ENCODE measurements around the gene S1PR5.
"Not testable (repeated sequence)": the region's sequence is repeated elsewhere in the genome, so short reads cannot be mapped to it uniquely, and the experiment has no call there.

The S1PR5 gene

GRCh38 chr19:10517361-10517759 lies at the start of gene S1PR5:
Gene S1PR5 (minus strand): TSS chr19:10517447. CDS start chr19:10515011, 2,436 bp downstream.
- DNase-seq = no peak

DNA sequence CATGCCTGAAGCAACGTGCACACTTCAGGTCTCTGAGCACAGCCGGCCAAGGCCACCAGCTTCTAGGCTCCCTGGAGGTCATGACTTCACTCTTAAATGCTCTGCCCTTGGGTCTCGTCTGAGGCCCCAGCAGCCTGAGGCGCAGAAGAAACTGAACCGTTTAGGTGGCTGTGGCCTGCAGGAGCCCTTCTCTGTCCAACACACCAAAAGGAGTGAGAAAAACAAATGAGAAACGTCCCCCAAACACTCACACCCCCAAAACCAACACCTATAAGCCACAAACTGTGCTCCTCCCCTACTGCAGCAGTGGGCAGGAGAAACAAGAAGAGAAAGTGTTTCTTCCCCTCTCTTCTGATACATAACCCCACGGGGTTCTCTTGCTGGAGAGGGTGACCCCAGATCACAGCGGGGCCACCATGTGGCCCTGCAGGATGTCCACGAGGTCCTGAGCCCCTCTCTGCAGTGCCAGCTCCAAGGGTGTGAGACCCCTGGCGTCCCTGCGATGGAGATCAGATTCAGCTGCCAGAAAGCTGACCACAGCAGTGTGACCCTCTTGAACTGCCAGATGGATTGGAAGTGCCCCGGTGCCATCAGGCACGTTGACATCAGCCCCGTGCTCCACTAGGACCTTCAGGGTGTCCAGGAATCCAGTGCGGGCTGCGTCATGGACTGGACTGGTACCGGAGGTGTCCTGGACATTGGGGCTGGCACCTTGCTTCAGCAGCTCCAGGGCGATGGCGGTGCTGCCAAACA lies 49.6 kb upstream of the S1PR5 start:
- no peak for DNase-seq

DNA sequence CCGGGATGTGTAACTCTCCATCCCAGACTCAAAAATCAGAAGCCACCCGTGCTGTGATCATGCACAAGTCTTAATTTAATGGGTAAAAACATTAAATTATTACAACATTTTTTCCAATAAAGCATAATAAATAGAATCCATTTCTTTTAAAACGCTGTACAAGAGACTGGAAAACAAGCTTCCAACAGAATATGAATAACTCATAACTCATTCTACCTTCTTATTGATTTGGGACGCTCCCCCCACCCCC lies 49.1 kb upstream of the S1PR5 start:
- DNase-seq = no peak

GRCh38 chr19:10565567-10566407 lies 48.5 kb upstream of the S1PR5 start, which contains the start of gene KRI1:
Gene KRI1 (minus strand): TSS chr19:10566010. CDS start chr19:10565999, 11 bp downstream.
- DNase-seq = peak; percentile 89

DNA sequence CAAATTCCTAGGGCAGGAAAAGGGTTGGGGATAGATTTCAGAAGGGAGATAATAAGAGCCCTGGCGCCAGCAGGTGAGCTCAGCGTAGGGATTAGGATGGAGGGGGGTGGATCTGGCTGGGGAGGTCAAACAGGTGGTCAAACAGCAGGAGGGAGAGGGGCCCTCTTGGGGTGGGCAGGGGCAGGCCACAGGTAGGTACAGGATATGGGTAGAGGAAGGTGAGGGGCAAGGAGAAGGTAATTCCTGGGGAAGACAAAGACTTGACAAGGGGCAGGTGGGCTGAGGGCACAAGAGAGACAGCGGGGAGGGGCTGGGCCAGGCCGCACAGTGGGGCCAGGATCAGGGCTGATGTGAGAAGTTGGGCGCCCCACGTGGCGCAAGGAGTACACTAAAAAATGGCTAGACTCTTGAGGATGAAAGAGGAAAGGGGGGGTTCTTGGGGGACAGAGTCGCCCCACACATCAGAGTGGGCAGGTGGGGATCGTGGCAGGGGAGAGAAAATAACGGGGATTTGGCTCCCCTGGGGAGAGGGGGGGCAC lies 47.9 kb upstream of the S1PR5 start:
- no peak for DNase-seq

DNA sequence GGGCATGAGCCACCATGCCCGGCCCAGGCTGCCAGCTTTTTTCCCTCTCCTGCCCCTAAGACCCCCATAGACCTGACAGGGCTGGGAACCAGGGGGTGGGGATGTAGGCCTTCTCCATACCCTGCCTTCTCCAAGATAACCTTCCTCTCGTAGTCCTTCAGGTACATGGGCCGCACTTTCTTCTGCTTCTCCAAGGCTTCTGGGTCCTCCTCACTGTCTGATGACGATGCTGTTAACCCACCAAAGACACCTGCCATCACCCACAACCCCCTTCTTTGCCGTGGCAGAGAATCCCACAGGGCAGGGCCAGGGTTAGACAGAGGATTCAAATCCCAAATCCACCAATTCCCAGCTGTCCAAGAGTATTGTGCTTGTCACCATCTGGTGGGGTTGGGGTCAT lies 45.4 kb upstream of the S1PR5 start:
- DNase-seq = no peak

GRCh38 chr19:10560154-10560553 lies 42.9 kb upstream of the S1PR5 start:
- DNase-seq = no peak

DNA sequence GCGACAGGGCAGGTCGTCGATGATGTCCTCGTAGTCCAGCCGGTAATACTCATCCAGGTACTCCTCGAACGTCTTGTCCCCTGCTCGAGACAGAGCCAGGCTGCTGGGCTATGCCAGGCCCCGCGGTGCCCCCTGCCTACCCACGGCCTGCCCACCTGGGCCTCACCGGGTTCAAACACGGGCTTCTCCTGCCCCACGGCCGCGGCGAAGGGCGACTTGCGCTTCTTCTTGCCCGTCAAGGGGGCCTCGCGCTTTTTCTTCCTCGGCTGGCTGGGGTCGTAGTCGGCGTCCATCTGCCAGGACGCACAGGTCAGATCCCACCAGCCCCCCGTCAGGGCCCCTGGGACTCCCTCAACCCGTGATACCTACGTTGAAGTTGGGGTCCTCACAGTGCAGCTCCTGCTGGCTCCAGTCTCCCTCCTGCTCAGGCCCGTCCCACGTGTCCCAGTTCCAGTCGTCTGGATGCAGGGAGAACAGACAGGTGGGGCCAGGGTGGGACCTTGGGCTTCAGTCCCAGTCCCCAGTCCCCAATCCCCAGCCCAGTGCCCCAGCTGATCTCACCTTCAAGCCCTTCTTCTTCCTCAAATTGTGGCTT lies 40.5 kb upstream of the S1PR5 start:
- no peak for DNase-seq

GRCh38 chr19:10555610-10555973 lies 38.3 kb upstream of the S1PR5 start:
- no peak for DNase-seq

DNA sequence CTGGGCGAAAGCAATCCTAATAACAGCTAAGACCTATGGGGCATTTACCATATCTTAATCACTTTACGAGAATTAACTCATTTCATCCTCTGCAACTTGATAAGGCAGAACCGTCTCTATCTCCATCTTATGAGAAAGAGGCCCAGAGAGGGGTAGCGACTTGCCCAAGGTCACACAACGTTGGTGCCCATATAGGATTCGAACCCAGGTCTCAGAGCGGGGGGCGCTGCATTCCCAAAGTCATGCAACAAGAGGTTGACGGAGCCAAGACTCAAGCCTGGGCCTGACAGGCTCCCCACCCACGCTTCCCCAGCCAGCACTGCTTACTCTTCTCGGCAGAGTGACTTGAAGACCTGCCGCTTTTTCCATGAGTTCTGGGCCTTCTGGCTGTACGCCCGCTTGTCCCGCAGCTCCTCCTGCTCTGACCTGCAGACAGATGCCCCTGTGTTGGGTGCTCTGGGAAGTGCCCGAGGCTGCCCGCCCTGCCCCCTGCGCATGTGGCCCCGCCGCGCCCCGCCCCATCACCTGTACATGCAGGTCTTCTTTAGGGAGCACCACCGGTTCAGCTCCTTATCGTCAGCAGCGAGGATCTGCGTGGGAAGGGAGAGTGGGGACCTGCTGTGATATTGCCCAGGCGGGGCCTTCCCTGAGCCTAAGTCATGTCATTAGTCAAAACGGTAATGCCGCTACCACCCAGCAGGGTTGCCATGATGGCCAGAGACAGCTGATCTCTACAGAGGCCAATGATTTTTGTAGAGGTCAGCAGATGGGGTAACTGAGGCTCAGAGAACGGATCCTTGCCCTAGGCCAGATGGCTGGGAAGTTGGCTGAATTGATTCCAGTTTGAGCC lies 37.7 kb upstream of the S1PR5 start:
- DNase-seq = no peak

DNA sequence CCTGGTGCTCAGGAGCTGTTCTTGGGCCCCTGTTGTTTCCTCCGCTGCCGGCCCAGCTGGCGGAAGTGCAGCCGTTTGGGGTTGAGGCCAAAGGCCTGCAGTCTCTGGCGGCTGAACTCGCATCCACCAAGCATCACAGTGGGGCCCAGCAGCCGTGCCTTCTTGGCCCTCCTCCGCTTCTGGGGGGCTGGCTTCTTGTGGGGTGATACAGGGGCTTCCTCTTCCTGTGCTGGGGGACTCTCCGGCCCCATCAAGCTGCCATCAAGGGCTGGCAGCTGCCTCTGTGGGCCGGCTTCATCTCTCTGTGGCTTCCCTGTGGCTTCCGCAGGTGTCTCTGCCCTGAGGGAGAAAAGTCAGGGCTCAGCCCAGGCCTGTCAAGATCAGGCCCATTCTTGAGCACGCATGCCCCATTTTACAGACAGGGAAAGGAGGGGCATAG lies 36.7 kb upstream of the S1PR5 start:
- DNase-seq = no peak

DNA sequence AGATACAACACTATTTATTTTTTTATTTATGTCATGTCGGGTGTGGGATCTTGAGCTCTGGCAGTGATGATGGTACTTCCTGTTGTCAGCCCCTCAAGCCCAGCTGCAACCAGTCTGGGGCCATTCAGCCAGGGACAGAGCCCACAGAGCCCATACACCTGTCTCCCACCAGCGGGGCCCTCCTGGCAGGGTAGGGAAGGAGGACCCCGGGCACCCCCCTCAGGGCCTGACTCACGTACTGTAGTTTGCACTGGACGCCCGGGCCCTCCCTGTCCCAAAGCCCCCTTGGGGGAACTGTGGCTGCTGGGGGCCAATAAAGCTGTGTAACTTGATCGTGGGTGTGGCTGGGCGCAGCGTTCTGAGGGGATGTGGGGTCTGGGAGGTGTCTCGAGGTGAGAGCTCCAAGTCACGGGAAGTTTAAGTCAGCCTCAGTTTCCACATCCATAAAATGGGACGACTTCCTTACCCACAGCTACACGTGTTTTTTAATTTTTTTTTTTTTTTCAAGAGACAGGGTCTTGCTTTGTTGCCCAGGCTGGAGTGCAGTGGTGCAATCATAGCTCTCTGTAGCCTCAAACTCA lies 35.9 kb upstream of the S1PR5 start:
- no peak for DNase-seq

DNA sequence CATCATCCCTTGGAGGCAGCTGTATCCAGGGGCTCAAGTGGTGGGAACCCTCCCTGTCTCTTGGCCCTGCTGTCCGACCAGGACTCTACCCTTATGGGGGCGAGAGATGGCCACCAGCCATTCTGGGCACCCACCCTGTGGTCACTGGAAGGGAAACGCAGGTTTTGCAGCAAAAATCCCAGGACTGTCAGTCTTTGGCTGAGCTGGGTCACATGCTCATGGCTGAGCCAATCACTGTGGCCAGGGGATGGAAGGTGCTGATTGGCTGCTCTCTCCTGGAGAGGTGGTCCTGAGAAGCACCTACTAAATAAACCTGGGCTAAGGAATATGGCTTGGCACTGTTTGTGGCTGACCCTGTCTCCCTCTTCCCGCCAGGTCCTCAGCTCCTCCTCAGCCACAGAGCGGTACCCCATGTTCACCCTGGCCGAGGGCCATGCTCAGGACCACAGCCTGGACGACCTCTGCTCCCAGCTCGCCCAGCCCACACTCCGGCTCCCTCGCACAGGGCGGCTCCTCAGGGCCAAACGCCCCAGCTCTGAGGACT lies 35.3 kb upstream of the S1PR5 start:
- DNase-seq = no peak

DNA sequence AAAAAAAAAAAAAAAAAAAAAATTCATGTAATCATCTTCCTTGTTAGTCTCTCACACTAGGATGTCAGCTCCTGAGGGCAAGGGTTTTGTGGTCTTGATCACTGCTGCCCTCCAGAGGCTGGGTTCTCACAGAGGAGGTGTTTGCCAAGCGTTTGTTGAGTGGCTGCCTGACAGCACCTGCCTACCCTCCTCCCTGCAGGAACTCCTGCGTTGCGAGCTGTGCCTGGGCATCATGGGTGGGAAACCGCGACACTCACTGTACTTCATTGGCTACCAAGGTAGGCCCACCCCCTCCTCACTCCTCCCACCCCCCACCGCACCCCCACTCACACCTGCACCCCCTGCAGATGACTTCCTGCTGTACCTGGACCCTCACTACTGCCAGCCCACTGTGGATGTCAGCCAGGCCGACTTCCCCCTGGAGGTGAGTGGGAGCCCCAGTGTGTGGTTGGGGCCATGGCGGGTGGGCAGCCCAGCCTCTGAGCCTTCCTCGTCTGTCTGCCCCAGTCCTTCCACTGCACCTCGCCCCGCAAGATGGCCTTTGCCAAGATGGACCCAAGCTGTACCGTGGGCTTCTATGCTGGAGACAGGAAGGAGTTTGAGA lies 34.6 kb upstream of the S1PR5 start:
- no peak for DNase-seq

GRCh38 chr19:10551006-10551405 lies 33.8 kb upstream of the S1PR5 start:
- not testable (repeated sequence) for DNase-seq

- DNase-seq = no peak
Observed at GRCh38 chr19:10550336-10550735, 33.1 kb upstream of the S1PR5 start.

DNA sequence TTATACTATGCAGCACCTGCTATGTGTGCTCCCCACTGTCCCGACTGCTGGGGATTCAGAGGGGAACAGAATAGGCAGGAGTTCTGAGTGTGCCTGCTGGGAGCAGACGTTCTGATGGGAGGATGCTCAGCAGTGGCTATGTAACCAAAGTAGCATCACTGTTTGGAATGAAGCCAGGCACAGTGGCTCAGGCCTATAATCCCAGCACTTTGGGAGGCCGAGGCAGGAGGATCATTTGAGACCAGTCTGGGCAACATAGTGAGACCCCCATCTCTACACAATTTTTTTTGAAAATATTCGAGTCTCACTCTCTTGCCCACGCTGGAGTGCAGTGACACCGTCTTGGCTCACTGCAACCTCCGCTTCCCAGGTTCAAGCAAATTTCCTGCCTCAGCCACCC lies 32.5 kb upstream of the S1PR5 start:
- DNase-seq = no peak

GRCh38 chr19:10548746-10549276 lies 31.6 kb upstream of the S1PR5 start:
- DNase-seq = no peak

DNA sequence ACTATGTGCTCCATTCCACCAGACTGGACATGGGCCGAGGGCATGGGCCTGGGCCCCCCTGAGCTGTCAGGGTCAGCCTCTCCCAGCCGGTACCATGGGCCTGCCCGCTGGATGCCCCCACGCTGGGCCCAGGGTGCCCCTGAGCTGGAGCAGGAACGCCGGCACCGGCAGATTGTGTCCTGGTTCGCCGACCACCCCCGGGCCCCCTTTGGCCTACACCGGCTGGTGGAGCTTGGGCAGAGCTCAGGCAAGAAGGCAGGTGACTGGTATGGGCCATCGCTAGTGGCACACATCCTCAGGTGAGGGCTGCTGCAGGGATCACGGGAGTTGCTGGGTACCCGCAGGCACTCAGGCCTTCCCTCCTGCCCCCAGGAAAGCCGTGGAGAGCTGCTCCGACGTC lies 29.6 kb upstream of the S1PR5 start:
- DNase-seq = no peak

DNA sequence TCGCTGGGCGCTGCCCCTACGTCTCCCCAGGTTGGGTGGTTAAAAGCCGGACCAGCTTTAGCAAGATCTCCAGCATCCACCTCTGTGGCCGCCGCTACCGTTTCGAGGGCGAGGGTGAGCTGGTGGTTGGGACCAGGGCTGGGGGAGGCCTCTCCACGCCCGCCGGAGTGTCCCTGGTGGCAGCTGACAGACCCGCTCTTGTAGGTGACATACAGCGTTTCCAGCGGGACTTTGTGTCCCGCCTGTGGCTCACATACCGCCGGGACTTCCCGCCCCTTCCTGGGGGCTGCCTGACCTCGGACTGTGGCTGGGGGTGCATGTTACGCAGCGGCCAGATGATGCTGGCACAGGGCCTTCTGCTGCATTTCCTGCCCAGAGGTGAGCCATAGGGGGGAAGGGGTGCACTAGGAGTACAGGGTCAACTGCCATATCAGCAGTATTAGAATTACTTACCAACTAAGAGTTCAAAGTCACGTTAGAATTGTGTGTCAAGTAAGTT lies 27.6 kb upstream of the S1PR5 start:
- DNase-seq = no peak

- DNase-seq = no peak
Observed at GRCh38 chr19:10544242-10544752, 27.1 kb upstream of the S1PR5 start.

Measured in NCI-H1694 (cell line).